ENCODE results near the gene UAP1. TPM values are rescaled to one million over a fixed set of nuclear protein-coding genes. Genes with fewer than 3 reads are reported as not detected.

UAP1 gene
- 38.0 and 54.1 TPM in 2 replicates for total RNA-seq

DNA sequence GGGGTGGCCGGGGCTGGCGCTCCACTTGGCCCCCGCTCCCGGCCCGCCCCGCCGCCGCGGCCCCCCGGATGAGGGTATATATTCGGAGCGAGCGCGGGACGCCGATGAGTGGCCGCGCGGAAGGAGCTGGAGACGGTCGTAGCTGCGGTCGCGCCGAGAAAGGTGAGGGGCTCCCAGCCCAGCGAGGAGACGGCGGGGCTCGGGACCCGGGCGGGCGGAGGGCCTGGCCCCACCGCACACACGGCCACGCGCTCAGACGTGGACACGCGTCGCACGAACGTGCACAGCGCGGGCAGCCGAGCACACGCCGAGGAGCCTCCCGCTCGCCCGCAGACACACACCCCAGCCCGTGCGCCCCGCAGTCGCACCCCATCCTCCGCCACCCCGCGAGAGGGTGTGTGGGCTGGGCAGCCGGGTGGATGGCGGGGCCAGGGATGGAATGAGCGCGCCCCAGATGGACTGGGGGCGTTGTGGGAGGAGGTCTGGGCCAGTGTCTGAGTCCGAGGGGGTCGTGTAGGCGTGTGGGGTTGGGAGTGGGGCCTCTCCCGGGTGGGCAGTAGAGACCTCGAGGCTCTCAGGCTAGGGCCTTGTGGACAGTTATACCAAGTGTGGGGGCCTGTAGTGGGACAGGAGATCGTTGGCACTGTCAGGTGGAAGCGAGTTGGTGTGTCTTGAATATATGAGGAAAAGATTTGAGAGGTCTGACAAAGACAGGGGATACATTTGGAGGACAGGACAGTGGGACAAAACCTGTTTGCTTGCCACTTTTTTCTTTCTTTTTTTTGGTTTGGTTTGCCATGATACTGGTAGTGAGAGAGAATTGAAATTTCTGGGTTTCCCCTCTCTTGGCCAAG, at the start of gene UAP1:
UAP1 (plus strand) TSS at position 107 of the 854 bp plus-strand sequence. CDS start 4,347 bp downstream, outside the sequence.

DNA sequence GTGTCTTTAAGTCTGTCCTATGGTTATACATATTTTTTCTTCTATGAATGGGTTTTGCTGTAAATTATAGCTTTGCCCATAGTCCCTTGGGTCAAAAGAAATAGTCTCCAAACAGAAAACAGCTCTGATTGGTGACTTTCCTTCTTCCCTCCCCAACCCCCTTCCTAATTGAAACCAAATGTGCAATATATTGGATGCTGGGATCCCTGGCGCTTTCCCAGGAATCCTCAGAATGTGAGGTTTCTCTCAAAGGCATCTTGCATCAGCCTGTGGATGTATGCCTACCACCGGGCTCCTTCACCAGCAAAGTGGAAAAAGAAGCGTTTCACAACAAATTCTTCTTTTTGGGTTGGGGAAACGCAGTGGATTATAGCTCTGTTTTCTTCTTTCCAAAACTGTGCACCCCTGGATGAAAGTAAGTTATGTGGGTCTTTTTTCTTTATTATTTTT, 70.7 kb downstream of the UAP1 start, which contains the start of gene DDR2:
DDR2 (plus strand) TSS at position 248 of the 450 bp plus-strand sequence. CDS start 86,600 bp downstream, outside the sequence.

Other genes starting within 250 kb of the UAP1 start
- gene SPATA46, start 184.9 kb upstream of the UAP1 start, total RNA-seq: not detected in 2 replicates
- gene C1orf226, start 180.0 kb upstream of the UAP1 start, total RNA-seq: under 0.01 TPM in 2 replicates
- not detected in 2 replicates for gene SH2D1B, start 149.6 kb upstream of the UAP1 start, total RNA-seq
- 50.1 and 58.8 TPM in 2 replicates for gene UHMK1, start 63.9 kb upstream of the UAP1 start, total RNA-seq
- 7.6 and 10.0 TPM in 2 replicates for gene DDR2, start 70.7 kb downstream of the UAP1 start, total RNA-seq
- 20.7 and 21.6 TPM in 2 replicates for gene HSD17B7, start 229.0 kb downstream of the UAP1 start, total RNA-seq

Measured in dermis lymphatic vessel endothelial cell (primary cell).